GM12874 (cell line): ENCODE results near the gene AP2B1.

Experiments used
- CTCF ChIP-seq: IDR thresholded peaks from 2 replicates; pipeline ENCODE4 v1.5.1; 2011; ENCODE audit warnings: low read depth, mild to moderate bottlenecking, control low read depth, low read length, moderate library complexity; ENCODE audit not compliant: insufficient read depth

Gene AP2B1

GRCh38 chr17:35745246-35745645 lies 158.1 kb downstream of the AP2B1 start:
- no peak for TF ChIP-seq CTCF

GRCh38 chr17:35745749-35746320 lies 158.7 kb downstream of the AP2B1 start:
- TF ChIP-seq CTCF: no peak

- peak; percentile 89 for TF ChIP-seq CTCF
These were observed 160.5 kb downstream of the AP2B1 start for GRCh38 chr17:35747540-35748017.

- no peak for TF ChIP-seq CTCF
These were observed 161.3 kb downstream of the AP2B1 start for GRCh38 chr17:35748341-35748841.

GRCh38 chr17:35748979-35749378 lies 161.9 kb downstream of the AP2B1 start:
- TF ChIP-seq CTCF: no peak

- no peak for TF ChIP-seq CTCF
These were observed 162.7 kb downstream of the AP2B1 start for GRCh38 chr17:35749560-35750412.

GRCh38 chr17:35750526-35751395 lies 163.6 kb downstream of the AP2B1 start:
- TF ChIP-seq CTCF: no peak
